Upper lobe of right lung (tissue), 1 donor: ENCODE measurements around the gene HAPSTR1. TPM values are rescaled to one million over a fixed set of nuclear protein-coding genes. Genes with fewer than 3 reads are reported as not detected.
A peak's percentile ranks its signal among the peaks of the same experiment; 100 is the strongest.

Experiments
- ATAC-seq: fragments of 200-7000 bp; cut with Tn5 transposase; one replicate; pipeline ENCODE4 v1.9.1; 2020; ENCODE audit warnings: mild to moderate bottlenecking, moderate library complexity
- DNase-seq: peaks from one replicate; pipeline ENCODE4 v3.0.0-alpha.2; 2020
- H3K27ac ChIP-seq: fragments of 200-600 bp; one replicate; pipeline ENCODE4 v1.8.0; 2022
- H3K27me3 ChIP-seq: fragments of 200-600 bp; one replicate; pipeline ENCODE4 v1.8.0; 2022; ENCODE audit warnings: mild to moderate bottlenecking
- H3K36me3 ChIP-seq: fragments of 200-600 bp; one replicate; pipeline ENCODE4 v1.8.0; 2022
- H3K4me1 ChIP-seq: fragments of 200-600 bp; one replicate; pipeline ENCODE4 v1.8.0; 2022
- H3K4me3 ChIP-seq: fragments of 200-600 bp; one replicate; pipeline ENCODE4 v1.8.0; 2022; ENCODE audit warnings: mild to moderate bottlenecking
- H3K9me3 ChIP-seq: fragments of 200-600 bp; one replicate; pipeline ENCODE4 v1.8.0; 2022
- CTCF ChIP-seq: fragments of 200-600 bp; IDR thresholded peaks from one replicate; pipeline ENCODE4 v1.8.0; 2022; ENCODE audit warnings: antibody characterized with exemption
- intact Hi-C: fragments of 100-400 bp; cut with DNase I; formaldehyde crosslinking; loops from one replicate; pipeline ENCODE4 v1.11.0; 2022
- total RNA-seq: library from RNA; stranded (reverse); fragmentation: NEBNext Ultra II Directional; extraction: Animal tissue kit (Norgen Biotek cat#: 25700); gene quantifications from one replicate; pipeline ENCODE4 v1.2.1, GENCODE V29; 2021
- donor health status: DM: no; HTN: yes; CAD: no; lungs with severe emphysema.

The HAPSTR1 gene
- total RNA-seq, 1 donor from 2014 or later = 49.7 TPM

DNA sequence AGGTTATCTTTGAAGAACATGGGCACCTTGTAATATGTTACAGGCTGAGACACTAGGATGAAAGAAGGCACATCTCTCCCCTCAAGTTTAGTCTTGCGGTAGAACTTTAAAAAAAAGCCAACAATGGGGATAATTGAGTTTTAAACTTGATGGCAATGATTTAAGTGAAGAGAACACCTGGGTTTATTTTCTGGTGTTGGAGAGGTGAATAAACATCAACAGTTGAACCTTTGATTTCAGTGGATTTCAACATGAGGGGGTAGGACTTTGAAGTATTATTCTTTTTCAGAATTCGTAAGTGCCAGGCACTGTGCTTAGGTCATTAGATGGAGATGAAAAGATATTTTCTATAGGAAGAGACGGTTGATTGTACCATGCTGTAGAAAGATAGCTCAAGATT lies 22.3 kb downstream of the HAPSTR1 start:
- DNase-seq (no peak), ATAC-seq (no peak)
- Histone ChIP-seq H3K4me1 (peaks cover 67% of the 10 kb centered on the region), H3K27me3 (no peaks in the 10 kb centered on the region), H3K27ac (no peak overlapping the region), H3K4me3 (no peak overlapping the region), H3K36me3 (peaks cover 34% of the 10 kb centered on the region), H3K9me3 (no peaks in the 10 kb centered on the region)
- intact Hi-C loops = no loop called here
- TF ChIP-seq CTCF = no peak

DNA sequence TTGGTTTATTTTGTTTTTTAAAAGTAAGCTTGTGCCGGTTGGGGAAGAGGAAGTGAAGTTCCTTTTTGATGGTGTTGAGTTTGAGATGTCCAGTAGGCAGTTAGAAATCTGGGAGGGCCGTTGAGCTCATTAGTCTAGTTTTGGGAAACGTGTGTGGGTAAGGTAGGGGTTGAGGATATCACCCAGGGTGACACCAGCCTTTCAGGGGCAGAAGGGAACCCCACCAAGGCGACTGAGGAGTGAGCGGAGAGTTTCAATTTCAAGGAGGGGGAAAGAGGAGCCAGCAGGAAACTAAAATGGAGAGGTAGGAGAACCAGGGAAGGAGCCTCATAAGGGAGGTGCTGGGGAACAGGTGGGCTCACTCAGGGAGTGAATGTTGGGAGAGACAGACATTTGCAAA lies 22.7 kb downstream of the HAPSTR1 start:
- H3K9me3 ChIP-seq = no peaks in the 10 kb centered on the region
- DNase-seq (no peak), ATAC-seq (no peak)
- no peaks in the 10 kb centered on the region for H3K27me3 ChIP-seq
- H3K36me3 ChIP-seq = peaks cover 35% of the 10 kb centered on the region
- no peak overlapping the region for H3K4me3 ChIP-seq
- no peak overlapping the region for H3K27ac ChIP-seq
- TF ChIP-seq CTCF = no peak
- peaks cover 66% of the 10 kb centered on the region for H3K4me1 ChIP-seq
- intact Hi-C loops = no loop called here

- Histone ChIP-seq H3K36me3 (peaks cover 30% of the 10 kb centered on the region), H3K27ac (no peak overlapping the region), H3K27me3 (no peaks in the 10 kb centered on the region), H3K4me1 (peaks cover 66% of the 10 kb centered on the region), H3K9me3 (no peaks in the 10 kb centered on the region), H3K4me3 (no peak overlapping the region)
- DNase-seq (no peak), ATAC-seq (no peak)
- intact Hi-C loops = no loop called here
- TF ChIP-seq CTCF = no peak
These were observed 23.4 kb downstream of the HAPSTR1 start for GRCh38 chr16:9114842-9115241.

GRCh38 chr16:9115277-9115676 lies 23.8 kb downstream of the HAPSTR1 start:
- Histone ChIP-seq H3K27ac (no peak overlapping the region), H3K36me3 (peaks cover 30% of the 10 kb centered on the region), H3K9me3 (no peaks in the 10 kb centered on the region), H3K4me1 (peaks cover 66% of the 10 kb centered on the region), H3K4me3 (no peak overlapping the region), H3K27me3 (no peaks in the 10 kb centered on the region)
- TF ChIP-seq CTCF = no peak
- ATAC-seq = peak; percentile 36
- intact Hi-C loops = no loop called here
- no peak for DNase-seq

GRCh38 chr16:9116141-9116540 lies 24.7 kb downstream of the HAPSTR1 start:
- no peak for DNase-seq
- intact Hi-C loops = no loop called here
- Histone ChIP-seq H3K36me3 (peaks cover 30% of the 10 kb centered on the region), H3K27me3 (no peaks in the 10 kb centered on the region), H3K9me3 (no peaks in the 10 kb centered on the region), H3K27ac (no peak overlapping the region), H3K4me3 (no peak overlapping the region), H3K4me1 (peaks cover 57% of the 10 kb centered on the region)
- no peak for TF ChIP-seq CTCF
- no peak for ATAC-seq

GRCh38 chr16:9118170-9118569 lies 26.7 kb downstream of the HAPSTR1 start:
- DNase-seq (no peak), ATAC-seq (no peak)
- peaks cover 43% of the 10 kb centered on the region for H3K4me1 ChIP-seq
- H3K36me3 ChIP-seq = peaks cover 38% of the 10 kb centered on the region
- H3K27me3 ChIP-seq = no peaks in the 10 kb centered on the region
- intact Hi-C loops = no loop called here
- TF ChIP-seq CTCF = no peak
- no peak overlapping the region for H3K27ac ChIP-seq
- H3K9me3 ChIP-seq = no peaks in the 10 kb centered on the region
- no peak overlapping the region for H3K4me3 ChIP-seq
